ENCODE data around the gene GRM7.

DNA sequence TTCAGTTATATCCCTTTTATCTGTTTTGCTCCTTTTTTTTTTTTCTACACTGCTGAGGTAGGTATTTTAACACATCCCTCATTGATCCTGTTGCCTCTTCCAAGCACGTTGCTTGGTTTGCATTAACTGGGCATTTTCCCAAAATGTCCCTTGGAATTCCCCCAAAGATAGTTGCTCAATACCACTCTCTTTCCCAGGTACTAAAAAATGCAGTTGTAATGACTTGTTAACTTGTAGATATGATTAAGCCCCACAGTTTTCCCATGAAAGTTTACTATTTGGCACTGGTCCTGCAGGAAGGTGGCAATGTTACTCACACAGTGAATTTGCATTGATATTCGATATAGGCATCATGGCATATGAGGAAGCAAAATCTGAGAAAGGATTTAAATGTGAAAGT is 67.1 kb downstream of the GRM7 start:
- TF ChIP-seq, protein P1, sequence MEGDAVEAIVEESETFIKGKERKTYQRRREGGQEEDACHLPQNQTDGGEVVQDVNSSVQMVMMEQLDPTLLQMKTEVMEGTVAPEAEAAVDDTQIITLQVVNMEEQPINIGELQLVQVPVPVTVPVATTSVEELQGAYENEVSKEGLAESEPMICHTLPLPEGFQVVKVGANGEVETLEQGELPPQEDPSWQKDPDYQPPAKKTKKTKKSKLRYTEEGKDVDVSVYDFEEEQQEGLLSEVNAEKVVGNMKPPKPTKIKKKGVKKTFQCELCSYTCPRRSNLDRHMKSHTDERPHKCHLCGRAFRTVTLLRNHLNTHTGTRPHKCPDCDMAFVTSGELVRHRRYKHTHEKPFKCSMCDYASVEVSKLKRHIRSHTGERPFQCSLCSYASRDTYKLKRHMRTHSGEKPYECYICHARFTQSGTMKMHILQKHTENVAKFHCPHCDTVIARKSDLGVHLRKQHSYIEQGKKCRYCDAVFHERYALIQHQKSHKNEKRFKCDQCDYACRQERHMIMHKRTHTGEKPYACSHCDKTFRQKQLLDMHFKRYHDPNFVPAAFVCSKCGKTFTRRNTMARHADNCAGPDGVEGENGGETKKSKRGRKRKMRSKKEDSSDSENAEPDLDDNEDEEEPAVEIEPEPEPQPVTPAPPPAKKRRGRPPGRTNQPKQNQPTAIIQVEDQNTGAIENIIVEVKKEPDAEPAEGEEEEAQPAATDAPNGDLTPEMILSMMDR (IDR thresholded peaks at IDR 0.05; ENCODE audit: poor library complexity, severe bottlenecking): no peak
- TF ChIP-seq POLR2AphosphoS5 (IDR thresholded peaks at IDR 0.05) (no peak), SMC3 (conservative IDR thresholded peaks at IDR 0.05; ENCODE audit: poor library complexity) (no peak), EZH2 (IDR thresholded peaks at IDR 0.05; ENCODE audit: borderline replicate concordance, insufficient read depth, low read length, poor library complexity, severe bottlenecking) (no peak), TAF1 (IDR thresholded peaks at IDR 0.05; ENCODE audit: low read depth) (no peak)
